HG03432 (cell line): ENCODE results near the gene SRPK2.
A peak's percentile ranks its signal among the peaks of the same experiment; 100 is the strongest.
"Not testable (repeated sequence)": the region's sequence is repeated elsewhere in the genome, so short reads cannot be mapped to it uniquely, and the experiment has no call there.

Source experiments
- ATAC-seq: cut with Tn5 transposase; IDR thresholded peaks from one replicate; pipeline ENCODE4 v1.9.1; 2021; ENCODE audit warnings: mild to moderate bottlenecking, moderate library complexity; ENCODE audit not compliant: unreplicated experiment

Gene SRPK2

GRCh38 chr7:105198223-105198622, 190.5 kb downstream of the SRPK2 start:
- ATAC-seq, result no peak

DNA sequence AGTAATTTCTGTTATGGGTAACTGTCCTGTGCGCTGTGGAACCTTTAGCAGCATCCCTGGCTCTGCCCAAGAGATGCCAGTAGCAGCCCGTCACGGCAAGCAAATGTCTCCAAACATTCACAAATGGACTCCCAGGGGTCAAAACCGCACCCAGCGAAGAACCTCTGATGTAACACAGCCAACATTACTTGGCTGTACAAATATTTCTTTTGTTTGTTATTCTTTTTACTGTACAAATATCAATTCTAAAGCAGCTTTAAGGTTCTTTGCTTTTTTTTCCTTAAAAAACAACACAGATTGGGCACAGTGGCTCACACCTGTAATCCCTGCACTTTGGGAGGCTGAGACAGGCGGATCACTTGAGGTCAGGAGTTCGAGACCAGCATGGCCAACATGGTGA, 192.2 kb downstream of the SRPK2 start:
- no peak for ATAC-seq

GRCh38 chr7:105195891-105196290, 192.8 kb downstream of the SRPK2 start:
- ATAC-seq, result no peak

DNA sequence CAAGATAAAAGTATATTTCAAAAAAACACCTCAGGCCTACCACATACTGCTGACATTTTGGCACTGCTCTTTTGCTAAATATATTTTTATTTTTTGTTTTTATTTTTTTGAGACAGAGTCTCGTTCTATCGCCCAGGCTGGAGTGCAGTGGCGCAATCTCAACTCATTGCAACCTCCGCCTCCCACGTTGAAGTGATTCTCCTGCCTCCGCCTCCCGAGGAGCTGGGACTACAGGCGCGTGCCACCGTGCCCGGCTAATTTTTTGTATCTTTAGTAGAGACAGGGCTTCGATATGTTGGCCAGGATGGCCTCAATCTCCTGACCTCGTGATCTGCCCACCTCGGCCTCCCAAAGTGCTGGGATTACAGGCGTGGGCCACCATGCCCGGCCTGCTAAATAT, 193.8 kb downstream of the SRPK2 start:
- not testable (repeated sequence) for ATAC-seq

GRCh38 chr7:105191331-105191730, 197.4 kb downstream of the SRPK2 start:
- ATAC-seq, result peak; percentile 42

GRCh38 chr7:105189859-105190492, 198.7 kb downstream of the SRPK2 start:
- no peak for ATAC-seq

DNA sequence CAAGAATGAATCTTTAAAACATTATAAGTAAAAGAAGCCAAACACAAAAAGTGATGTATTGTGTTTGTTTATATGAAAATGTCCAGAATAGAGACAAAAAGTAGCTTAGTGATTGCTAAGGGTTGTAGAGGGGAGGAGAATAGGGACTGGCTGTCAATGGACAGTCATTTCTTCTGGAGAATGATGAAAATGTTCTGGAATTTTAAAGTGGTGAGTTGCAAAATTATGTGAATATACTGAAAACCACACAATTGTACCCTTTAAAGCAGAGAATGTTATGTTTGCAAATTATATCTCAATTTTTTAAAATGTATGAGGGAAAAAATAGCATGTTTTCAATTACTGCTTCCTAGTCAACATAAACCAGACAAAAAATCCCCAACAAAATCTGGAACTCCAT, 200.5 kb downstream of the SRPK2 start:
- ATAC-seq, result no peak

- ATAC-seq, result peak; percentile 73
These were observed 201.2 kb downstream of the SRPK2 start for GRCh38 chr7:105187302-105188169.

DNA sequence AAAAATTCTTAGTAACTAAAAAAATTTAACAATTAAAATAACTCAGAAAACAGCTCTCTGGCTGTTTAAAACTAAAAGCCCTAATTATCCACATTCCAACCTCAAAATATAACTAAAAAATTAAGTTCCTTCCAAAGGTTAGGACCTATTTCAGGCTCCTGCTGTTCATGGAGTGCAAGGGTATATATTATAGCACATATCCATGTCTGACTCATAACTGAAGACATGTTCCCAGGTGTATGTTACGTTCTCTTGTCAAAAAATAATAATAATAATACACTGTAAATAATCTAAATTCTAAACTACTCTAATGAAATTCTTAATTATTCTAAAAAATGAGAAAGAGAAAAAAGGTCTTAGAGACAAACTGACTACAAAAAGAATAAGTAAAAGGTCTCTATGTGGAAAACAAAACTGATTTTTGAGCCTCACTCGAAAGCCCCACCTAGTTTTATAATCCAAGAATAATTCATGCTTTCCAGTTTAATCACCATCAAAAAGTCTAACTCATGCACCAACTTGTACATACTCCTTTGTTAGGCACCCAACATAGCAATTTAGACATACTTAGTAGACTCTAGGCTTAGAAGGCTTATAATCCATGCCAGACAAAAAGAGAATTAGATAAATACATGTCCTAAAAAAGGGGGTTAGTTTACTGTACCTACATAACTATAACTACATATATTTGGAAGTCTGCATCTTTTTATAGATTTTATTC, 203.3 kb downstream of the SRPK2 start:
- ATAC-seq, result no peak

GRCh38 chr7:105180002-105180401, 208.7 kb downstream of the SRPK2 start:
- no peak for ATAC-seq

- ATAC-seq, result no peak
These were observed 209.7 kb downstream of the SRPK2 start for GRCh38 chr7:105178928-105179541.

DNA sequence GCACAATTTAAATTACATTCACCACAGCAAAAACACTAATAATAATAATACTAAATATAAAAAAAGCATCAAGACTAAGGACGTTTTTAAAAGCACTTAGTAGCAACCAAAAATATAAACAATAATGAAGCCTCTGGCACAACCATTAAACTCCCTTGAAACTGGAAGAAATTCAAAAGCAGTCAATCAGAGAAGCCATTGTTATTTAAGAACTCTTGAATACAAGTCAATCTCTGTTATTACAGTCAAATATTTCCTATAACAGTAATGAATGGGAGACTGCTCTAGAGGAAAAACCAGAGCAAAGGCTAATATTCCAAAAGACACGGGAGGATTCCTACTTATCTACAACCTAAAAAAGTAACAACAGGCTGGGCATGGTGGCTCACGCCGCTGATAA, 210.5 kb downstream of the SRPK2 start:
- no peak for ATAC-seq

GRCh38 chr7:105177026-105177425, 211.7 kb downstream of the SRPK2 start:
- ATAC-seq, result no peak

DNA sequence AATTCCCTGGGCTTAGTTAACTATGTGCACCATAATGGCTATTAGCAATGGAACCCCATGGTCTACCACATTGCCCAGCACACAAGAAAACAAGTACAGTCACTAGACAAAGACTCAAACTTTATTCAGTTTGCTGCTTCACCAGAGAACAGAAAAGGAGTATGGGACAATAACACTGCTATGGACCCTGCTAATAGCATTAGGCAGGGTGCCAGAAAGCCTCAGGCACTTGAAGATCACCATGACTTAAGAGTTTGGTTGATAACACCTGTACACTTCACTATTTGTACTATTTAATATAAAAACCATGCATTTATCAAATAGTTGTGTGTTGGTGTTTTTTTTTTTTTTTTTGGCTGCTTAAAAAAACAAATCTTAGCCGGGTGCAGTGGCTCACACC, 215.1 kb downstream of the SRPK2 start:
- no peak for ATAC-seq

DNA sequence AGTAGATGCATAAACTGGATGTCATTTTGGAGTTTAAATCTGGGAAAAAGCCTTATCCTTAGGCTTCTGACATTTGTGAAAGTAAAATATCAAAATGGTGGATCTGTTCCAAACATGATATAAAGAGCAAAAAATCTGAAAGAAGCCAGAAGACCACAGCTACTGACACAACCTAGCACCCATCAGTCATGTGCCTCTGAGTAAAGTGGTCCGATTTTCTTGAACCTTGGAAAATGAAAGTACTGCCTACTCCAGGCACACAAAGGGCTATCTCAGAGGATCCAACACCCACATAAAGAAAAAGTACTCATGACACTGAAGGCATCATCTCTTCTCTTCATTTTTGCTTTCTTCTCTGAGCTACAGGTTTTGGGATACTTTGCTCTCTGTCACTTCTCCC, 224.0 kb downstream of the SRPK2 start:
- no peak for ATAC-seq

DNA sequence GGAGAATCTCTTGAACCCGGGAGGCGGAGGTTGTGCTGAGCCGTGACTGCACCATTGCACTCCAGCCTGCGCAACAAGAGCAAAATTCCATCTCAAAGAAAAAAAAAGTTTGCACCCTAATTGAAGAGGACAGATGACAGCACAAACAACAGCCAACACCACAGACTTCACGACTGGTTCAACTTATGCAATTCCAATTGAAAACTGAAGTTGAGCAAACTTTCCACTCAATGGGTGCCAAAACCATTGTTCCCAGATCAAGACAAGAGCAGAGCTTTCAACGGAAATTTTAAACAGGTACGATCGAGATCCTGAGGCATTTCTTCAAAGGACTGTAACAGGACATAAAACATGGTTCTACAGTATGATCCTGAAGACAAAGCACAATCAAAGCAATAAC, 225.0 kb downstream of the SRPK2 start:
- no peak for ATAC-seq

GRCh38 chr7:105161366-105161765, 227.4 kb downstream of the SRPK2 start:
- no peak for ATAC-seq

GRCh38 chr7:105157278-105157677, 231.4 kb downstream of the SRPK2 start:
- no peak for ATAC-seq

- no peak for ATAC-seq
These were observed 232.0 kb downstream of the SRPK2 start for GRCh38 chr7:105156731-105157130.

GRCh38 chr7:105154084-105154483, 234.6 kb downstream of the SRPK2 start:
- no peak for ATAC-seq

- no peak for ATAC-seq
These were observed 235.2 kb downstream of the SRPK2 start for GRCh38 chr7:105153531-105153930.
